Body of pancreas (tissue), 4 donors: ENCODE results near the gene CTSF.

ENCODE experiments used
- POLR2A ChIP-seq, 3 donors: fragments of 450-650 bp; IDR thresholded peaks; one replicate each; pipeline ENCODE4 v1.6.1; 2016; ENCODE audit warnings: antibody characterized with exemption in 3 of 3, mild to moderate bottlenecking in 2 of 3
- TF ChIP-seq, protein P1 (sequence below), 7 experiments: fragments of 450-650 bp in 4 of 7; fragments of 200-600 bp in 3 of 7; sonication (generic) in 3 of 7; IDR thresholded peaks; one replicate each; pipeline ENCODE4 v1.5.1; 2016 to 2019; ENCODE audit warnings: antibody characterized with exemption in 7 of 7

DNA sequence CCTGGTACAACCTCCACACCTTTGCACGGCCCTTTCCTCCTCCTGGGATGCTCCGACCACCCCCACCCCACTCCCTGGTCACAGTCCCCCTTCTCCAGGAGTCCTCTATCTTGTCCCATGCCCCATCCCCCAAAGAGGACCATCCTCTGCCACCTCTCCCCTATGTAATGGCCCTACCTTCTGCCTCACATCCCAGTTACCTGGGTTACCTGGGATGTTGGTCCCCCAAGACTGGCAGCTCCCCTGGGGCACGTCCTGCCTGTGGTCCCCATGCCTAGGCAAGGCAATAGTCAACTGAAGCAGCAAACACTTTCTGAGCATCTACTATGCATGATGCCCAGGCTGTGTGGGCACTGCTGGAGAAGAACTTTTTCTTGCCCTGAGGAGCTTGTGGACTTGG, 13.0 kb downstream of the CTSF start:
- TF ChIP-seq, protein P1, sequence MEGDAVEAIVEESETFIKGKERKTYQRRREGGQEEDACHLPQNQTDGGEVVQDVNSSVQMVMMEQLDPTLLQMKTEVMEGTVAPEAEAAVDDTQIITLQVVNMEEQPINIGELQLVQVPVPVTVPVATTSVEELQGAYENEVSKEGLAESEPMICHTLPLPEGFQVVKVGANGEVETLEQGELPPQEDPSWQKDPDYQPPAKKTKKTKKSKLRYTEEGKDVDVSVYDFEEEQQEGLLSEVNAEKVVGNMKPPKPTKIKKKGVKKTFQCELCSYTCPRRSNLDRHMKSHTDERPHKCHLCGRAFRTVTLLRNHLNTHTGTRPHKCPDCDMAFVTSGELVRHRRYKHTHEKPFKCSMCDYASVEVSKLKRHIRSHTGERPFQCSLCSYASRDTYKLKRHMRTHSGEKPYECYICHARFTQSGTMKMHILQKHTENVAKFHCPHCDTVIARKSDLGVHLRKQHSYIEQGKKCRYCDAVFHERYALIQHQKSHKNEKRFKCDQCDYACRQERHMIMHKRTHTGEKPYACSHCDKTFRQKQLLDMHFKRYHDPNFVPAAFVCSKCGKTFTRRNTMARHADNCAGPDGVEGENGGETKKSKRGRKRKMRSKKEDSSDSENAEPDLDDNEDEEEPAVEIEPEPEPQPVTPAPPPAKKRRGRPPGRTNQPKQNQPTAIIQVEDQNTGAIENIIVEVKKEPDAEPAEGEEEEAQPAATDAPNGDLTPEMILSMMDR (IDR thresholded peaks at IDR 0.05): no peak
- TF ChIP-seq POLR2A (IDR thresholded peaks at IDR 0.05): no peak
